Stimulated activated CD8-positive, alpha-beta memory T cell treated with anti-CD3 and anti-CD28 coated beads, Interleukin-4, amount 100 ng/mL, for 48 hours (primary cell): ENCODE data around the gene EVPL.
"Not testable (repeated sequence)": the region's sequence is repeated elsewhere in the genome, so short reads cannot be mapped to it uniquely, and the experiment has no call there.

Source experiments
- DNase-seq: peaks from one replicate; pipeline ENCODE4 v3.0.0-alpha.2; 2020

EVPL gene

GRCh38 chr17:76027159-76027839 lies at the start of gene EVPL:
Gene EVPL (minus strand): TSS chr17:76027306. CDS start chr17:76027198, 108 bp downstream.
- DNase-seq: no peak

- DNase-seq: no peak
These were observed 49.1 kb upstream of the EVPL start for GRCh38 chr17:76076146-76076764.

- DNase-seq: peak; percentile 50
These were observed 48.4 kb upstream of the EVPL start for GRCh38 chr17:76075364-76076145.

- no peak for DNase-seq
These were observed 47.6 kb upstream of the EVPL start, which contains the start of gene GALR2 for GRCh38 chr17:76074390-76075363. Gene GALR2 (plus strand): TSS chr17:76074781. CDS start chr17:76074884, 103 bp downstream.

- DNase-seq: peak; percentile 90
These were observed 45.2 kb upstream of the EVPL start, which contains the start of gene SRP68 for GRCh38 chr17:76072148-76072858. Gene SRP68 (minus strand): TSS chr17:76072517. CDS start chr17:76072491, 26 bp downstream.

- DNase-seq: peak; percentile 63
These were observed 44.5 kb upstream of the EVPL start for GRCh38 chr17:76071531-76072147.

- DNase-seq: no peak
These were observed 38.7 kb upstream of the EVPL start for GRCh38 chr17:76065775-76066174.

- DNase-seq: peak; percentile 62
These were observed 36.9 kb upstream of the EVPL start for GRCh38 chr17:76063875-76064546.

GRCh38 chr17:76058264-76058663 lies 31.2 kb upstream of the EVPL start:
- not testable (repeated sequence) for DNase-seq

- DNase-seq: no peak
These were observed 29.8 kb upstream of the EVPL start for GRCh38 chr17:76056882-76057281.

GRCh38 chr17:76054112-76054476 lies 27.0 kb upstream of the EVPL start:
- DNase-seq: no peak

GRCh38 chr17:76053246-76054111 lies 26.4 kb upstream of the EVPL start:
- DNase-seq: peak; percentile 40

- DNase-seq: no peak
These were observed 24.5 kb upstream of the EVPL start for GRCh38 chr17:76051561-76051960.

GRCh38 chr17:76050538-76051467 lies 23.7 kb upstream of the EVPL start:
- DNase-seq: no peak

- no peak for DNase-seq
These were observed 22.9 kb upstream of the EVPL start for GRCh38 chr17:76049836-76050537.

- DNase-seq: no peak
These were observed 22.1 kb upstream of the EVPL start for GRCh38 chr17:76049239-76049638.

- no peak for DNase-seq
These were observed 21.6 kb upstream of the EVPL start for GRCh38 chr17:76048711-76049110.
